Fibroblast of skin of scalp (primary cell): ENCODE data around the gene SSBP3.
A peak's percentile ranks its signal among the peaks of the same experiment; 100 is the strongest.

Experiments
- DNase-seq: peaks from one replicate; pipeline ENCODE4 v3.0.0-alpha.2; 2013

Gene SSBP3

DNA sequence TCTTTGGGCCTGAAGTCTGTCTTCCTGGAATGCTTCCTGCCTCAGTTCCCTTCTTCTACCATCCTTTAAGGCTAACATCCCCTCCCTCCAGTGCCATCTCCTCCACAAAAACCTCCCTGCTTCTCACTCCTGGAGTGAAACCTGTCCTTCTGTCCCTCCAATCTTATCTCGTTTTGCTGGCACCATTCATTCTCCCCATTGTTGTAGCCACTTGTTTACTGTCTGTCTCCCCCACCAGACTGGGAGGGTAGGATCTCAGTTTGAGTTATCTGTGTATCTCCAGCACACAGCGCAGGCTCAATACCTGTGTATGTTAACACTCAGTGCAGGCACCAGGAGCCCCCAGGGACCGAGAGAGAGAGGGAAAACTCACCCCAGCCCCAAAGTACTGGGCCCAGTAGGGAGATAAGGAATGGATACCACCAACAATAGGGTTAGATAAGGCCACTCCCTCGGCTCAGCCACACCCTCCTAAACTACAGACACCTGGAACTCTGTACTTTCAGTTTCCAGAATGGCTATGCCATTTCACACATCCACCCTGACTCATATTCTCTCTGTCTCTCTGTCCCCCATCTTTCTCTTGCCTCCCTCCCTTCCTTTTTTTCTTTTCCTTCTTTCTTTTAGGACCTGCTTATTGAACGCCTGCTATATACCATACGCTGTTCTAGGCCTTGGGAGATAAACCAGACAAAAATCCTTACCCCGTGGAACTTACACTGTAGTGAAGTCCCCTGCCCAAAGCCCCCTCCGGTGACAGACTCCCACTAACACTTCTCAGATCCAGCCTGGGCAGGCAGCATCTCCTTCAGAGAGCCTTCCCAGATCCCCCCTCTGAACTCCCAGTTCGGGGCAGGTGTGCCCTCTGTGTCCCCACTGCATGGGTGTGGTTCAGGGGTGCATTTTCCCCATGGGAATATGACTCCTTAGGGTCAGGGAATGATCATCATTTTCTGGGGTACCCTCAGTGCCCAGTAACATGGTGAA, 3.3 kb upstream of the SSBP3 start:
- DNase-seq, result no peak

GRCh38 chr1:54408147-54409066, 2.2 kb upstream of the SSBP3 start:
- peak; percentile 83 for DNase-seq

- peak; percentile 92 for DNase-seq
These were observed 1.4 kb upstream of the SSBP3 start for GRCh38 chr1:54407404-54408146.

DNA sequence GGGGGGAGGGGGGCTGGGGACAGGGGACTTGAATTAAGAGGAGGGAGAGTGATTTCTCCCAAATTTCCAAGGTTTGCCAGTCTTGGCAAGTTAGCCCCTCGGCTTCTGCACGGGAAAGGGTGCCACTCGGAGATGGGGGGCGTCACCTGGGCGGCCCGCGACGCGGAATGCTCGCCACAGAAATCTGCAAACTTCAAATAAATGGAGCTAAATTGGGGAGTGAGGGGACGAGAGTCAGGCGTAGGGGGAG, 885 bp upstream of the SSBP3 start:
- no peak for DNase-seq

GRCh38 chr1:54405898-54406293, 298 bp downstream of the SSBP3 start:
- no peak for DNase-seq

DNA sequence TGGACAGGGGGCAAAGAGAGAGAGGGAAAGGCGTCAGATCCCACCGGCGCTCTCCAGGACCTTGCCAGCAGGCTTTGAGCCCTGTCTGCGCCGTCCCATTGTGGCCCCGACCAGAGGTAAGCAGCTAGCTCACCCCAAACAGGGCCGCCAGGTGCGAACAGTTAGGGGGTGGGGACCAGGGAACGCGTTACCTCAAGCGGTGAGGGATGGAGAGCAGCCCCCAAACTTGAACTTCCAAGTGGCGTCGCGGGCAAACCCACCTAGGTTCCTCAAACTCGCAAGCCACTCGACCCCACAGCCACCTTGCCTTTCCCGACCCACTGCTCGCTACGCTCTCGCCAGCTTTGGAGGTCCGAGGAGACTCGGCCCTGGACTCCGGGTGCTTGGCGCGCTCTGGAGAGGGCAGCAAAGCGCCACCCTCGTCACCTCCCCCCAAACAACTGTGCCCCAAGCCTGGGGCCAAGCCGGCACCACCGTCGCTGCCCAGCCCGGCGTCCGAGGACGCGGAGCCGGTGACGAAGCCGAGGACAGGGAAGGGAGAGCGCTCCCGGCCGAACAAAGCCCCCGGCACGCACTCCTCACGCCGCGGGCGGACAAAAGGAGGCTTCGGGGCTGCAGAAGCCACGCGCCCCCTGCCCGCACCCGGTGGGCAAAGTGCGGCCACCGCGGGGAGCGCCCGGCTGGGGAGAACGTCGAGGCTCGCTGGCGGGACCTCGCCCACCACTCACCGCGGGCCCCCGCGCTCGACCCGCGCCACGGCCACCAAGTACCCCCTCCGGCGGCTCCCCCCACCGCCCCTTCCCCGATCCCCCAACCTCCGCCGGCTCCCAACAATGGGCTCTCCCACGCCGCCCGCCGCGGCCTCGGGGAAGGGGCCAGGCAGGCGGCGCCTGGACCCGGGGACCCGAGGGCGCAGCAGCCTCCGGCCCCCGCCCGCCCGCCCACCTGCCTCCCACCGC, 976 bp downstream of the SSBP3 start:
- DNase-seq, result peak; percentile 27

DNA sequence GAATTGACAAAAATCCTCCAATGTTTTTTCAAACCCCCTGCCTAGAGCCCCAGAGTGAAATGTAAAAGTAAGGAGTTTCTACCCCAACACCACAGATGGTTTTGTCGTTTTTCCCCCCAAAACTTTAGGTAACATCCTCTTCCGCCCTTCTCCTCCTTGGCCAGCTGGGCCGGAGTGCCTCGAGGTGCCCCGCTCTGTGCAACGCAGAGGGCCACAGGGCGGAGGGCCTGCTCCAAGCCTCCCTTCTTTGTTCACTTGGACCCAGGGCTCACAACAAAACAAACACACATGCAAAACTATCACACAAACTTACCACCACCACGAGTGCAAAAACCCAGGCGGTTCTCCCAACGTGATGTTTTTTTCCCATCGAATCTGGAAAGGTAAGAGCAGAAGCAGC, 1.9 kb downstream of the SSBP3 start:
- DNase-seq, result no peak

- peak; percentile 60 for DNase-seq
These were observed 2.4 kb downstream of the SSBP3 start for GRCh38 chr1:54403808-54404261.

GRCh38 chr1:54403405-54403804, 2.8 kb downstream of the SSBP3 start:
- no peak for DNase-seq

DNA sequence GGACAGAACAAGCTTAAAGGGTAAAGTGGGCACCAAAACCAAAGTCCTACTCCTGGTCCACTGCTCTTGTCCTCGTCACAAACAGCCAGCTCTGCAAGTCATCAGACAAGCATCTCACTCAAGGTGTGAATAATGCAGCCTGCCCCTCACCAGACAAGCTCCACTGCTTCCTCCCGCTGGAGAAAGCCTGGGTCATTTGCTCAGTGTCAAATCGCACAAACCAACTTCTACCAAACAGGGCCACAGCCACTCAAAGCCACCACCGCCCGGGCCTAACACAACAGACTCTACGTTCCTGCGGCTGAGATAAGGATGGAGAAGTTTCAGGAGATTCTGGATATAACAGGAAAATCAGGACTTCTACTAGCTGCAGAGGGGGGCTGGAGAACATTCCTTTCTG, 3.3 kb downstream of the SSBP3 start:
- DNase-seq, result no peak

- DNase-seq, result no peak
These were observed 4.4 kb downstream of the SSBP3 start for GRCh38 chr1:54401799-54402198.

- DNase-seq, result no peak
These were observed 5.9 kb downstream of the SSBP3 start for GRCh38 chr1:54400329-54400728.

DNA sequence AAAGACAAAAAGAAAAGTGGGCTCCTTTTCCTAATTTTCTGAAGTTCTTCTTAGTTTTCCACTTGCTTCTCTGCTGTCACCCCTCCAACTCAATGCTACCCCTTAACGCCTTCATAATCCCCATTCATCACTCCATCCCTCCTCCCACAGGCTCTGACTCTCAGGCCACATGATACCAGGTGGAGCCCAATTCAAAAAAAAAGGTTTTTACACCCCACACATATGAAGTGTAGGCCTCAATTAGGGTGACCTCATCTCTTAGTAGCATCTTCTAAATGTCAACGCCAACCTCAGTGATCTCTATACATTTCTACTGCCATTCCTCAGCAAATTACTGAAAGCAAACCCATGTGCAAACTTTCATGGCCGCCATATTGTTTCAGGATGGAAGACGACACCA, 6.4 kb downstream of the SSBP3 start:
- DNase-seq, result no peak

DNA sequence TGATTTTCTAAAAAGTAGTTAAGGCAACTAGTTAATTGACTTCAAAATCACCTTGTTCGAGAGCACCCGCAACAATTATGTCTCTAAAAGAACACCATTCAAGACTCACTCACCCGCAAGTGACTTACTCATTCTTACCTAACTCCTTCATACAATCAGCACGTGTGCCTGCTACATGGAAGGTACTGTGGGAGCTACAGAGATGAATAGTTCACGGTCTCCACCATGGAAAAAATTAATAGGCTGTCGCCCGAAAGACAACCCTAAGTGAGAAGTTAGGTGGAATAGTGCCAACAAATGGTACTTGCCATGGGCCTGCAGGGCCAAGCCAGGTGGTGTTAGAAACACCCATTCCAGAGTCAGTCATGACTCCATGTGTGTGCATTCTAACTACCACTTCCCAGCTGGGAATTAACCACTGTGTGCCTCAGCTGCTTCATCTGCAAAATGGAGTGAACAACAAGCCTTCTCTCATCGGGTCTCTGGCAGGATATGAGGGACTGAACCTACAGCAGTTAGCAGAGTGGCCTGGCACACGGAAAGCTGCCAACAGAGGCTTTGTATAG, 7.1 kb downstream of the SSBP3 start:
- DNase-seq, result no peak

DNA sequence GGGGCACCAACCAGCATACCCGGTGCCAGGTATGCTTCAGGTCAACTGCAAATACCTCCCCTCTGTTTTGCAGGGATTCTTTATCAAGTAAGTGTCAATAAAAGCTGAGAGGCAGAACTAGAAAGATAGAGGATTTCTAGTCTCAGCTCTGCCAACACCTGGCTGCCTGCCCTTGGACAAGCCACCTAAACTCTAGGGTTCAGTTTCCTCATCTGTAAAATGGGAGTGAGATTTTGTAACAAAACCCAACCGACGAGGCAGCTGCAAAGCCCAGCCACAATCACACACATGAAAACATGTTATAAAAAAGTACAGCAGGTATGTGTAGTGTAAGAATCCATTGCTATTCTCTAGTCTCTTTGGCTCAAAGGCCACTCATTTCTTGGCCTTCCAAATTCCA, 8.2 kb downstream of the SSBP3 start:
- DNase-seq, result no peak

DNA sequence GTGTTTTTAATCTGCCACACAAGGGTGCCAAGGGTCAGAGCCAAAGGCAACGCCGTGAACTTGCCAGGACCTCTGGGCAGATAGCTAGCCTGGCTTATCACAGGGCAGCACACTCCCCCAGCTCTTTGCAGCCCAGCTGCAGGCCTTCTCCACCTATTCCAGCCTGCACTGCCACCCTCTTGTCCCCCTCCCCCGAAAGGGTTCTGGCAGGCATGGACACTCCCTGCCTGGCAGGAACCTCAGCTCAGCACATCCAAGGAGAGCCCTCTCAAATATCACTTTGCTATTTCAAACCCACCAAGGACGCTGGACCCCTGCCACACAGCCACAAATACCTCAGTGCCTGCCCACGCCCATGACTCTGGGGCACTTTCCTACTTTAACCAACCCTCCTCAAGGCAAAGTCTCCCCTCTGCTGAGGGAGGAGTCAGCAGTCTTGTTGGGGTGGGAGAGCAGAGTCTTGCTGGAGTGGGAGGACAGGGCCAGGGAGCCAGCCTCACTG, 9.1 kb downstream of the SSBP3 start:
- DNase-seq, result no peak

GRCh38 chr1:54396261-54396933, 9.8 kb downstream of the SSBP3 start:
- no peak for DNase-seq

DNA sequence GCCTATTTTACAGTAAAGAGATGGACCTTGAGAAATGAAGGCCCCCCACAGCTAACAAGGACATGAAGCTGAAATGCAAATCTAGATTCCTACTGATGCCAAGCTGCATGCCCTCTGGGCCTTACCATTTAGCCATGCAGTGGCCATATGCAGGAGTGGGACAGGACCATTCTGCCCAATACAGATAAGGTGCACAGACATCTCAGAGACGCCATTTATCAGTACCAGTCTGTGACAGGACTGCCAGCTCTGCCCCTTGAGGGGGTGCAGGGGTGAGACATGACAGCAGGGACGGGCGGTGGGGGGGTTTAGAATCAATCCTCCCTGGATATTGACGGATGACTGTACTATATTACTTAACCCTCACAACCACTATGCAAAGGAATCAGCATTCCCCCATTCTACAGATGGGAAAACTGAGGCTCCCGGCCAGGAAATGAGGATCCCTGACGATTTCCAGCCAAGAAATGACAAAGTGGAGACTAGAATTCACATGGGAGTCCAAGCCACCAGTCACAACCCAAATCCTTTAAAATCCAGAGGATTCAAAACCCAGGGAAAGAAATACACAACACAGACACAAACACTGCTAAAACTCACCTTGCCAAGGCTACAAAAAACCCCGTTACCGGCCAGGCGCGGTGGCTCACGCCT, 10.8 kb downstream of the SSBP3 start:
- DNase-seq, result no peak

- DNase-seq, result no peak
These were observed 12.1 kb downstream of the SSBP3 start for GRCh38 chr1:54394104-54394503.

DNA sequence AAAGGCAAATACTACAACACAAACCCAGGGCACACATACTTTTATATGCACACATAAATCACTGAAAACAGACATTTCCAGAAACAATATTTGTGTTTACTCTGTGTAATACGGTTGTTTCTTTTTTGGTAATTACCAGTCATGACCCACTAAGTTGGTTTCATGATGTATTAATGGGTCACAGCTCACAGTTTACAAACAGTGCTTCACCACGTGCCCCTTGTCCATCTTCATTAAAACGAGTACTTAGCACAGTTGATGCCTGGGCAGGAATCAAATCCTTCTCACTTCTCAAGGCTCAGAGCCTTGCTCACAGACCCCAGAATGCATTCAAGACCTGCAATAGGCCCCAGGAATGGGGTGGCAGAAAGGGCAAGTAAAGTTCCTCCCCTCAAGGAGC, 13.8 kb downstream of the SSBP3 start:
- DNase-seq, result no peak
